ENCODE measurements around the gene FRMD7. TPM values are rescaled to one million over a fixed set of nuclear protein-coding genes. Genes with fewer than 3 reads are reported as not detected.

FRMD7 gene
- total RNA-seq, 2 experiments from 2014 or later, result not detected

DNA sequence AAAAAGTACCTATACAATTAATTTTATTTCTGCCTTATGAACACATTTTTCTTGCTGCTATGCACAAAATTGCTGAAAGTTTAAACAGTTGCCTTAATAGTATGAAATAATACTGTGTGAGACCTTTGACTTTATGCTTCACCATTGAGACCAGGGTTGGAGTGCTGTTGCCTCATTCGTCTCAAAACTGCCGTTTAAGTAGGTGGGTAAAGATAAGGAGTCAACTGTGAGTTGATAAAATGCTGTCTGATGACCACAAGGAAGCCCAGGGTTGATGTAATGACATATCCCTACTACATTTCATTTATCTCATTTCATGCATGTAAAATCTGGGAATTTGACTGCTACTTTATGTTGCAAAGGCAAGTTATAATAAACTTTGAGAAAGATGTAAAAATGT, 81.3 kb downstream of the FRMD7 start:
- Mint-ChIP-seq H3K27ac (no peak overlapping the region), H3K9me3 (no peaks in the 10 kb centered on the region), H3K4me1 (ENCODE audit: low read depth) (peaks cover 41% of the 10 kb centered on the region), H3K4me3 (no peak overlapping the region), H3K27me3 (no peaks in the 10 kb centered on the region), H3K36me3 (ENCODE audit: low read depth) (peaks cover 7% of the 10 kb centered on the region)
- ChIA-PET POLR2A (no interaction called here), CTCF (no interaction called here)
- H3K27ac ChIP-seq (ENCODE audit: low read depth in 1 of 2, low read length in 2 of 2), result no peak overlapping the region
- no peak for DNase-seq
- no peaks in the 10 kb centered on the region for H3K27me3 ChIP-seq (ENCODE audit: control insufficient read depth in 1 of 2, insufficient read depth in 2 of 2, low read length in 2 of 2)
- intact Hi-C loops (cut with DNase I, micrococcal nuclease), result no loop called here
- ATAC-seq (ENCODE audit: poor library complexity), result no peak
- no peak overlapping the region for H3K4me3 ChIP-seq (ENCODE audit: low read length)
- TF ChIP-seq, protein P1, sequence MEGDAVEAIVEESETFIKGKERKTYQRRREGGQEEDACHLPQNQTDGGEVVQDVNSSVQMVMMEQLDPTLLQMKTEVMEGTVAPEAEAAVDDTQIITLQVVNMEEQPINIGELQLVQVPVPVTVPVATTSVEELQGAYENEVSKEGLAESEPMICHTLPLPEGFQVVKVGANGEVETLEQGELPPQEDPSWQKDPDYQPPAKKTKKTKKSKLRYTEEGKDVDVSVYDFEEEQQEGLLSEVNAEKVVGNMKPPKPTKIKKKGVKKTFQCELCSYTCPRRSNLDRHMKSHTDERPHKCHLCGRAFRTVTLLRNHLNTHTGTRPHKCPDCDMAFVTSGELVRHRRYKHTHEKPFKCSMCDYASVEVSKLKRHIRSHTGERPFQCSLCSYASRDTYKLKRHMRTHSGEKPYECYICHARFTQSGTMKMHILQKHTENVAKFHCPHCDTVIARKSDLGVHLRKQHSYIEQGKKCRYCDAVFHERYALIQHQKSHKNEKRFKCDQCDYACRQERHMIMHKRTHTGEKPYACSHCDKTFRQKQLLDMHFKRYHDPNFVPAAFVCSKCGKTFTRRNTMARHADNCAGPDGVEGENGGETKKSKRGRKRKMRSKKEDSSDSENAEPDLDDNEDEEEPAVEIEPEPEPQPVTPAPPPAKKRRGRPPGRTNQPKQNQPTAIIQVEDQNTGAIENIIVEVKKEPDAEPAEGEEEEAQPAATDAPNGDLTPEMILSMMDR (IDR thresholded peaks at IDR 0.05), result no peak
- peaks cover 5% of the 10 kb centered on the region for H3K36me3 ChIP-seq (ENCODE audit: insufficient read depth, low read length)
- no peaks in the 10 kb centered on the region for H3K9me3 ChIP-seq (ENCODE audit: control insufficient read depth in 1 of 2, insufficient read depth in 1 of 2, low read length in 2 of 2)
- no peaks in the 10 kb centered on the region for H3K4me1 ChIP-seq (ENCODE audit: insufficient read depth, low read length)

DNA sequence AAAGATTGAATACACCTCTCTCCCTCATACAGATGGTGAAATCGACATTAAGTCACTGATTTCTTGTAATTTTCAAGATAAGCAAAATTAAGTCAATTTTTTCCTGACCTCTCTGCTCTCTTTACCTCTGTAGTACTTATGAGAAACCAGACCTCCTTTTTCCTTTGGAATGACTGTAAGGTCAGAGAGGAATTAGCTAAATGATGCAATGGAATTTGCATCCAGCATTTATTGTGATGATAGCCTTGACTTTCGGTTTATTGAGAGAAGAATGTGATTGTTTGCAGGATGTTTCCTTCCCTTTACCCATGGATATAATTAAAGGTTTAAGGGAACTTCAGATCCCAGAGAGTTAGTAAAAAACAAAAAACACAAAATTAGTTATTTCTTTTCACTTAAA, 82.4 kb downstream of the FRMD7 start:
- Mint-ChIP-seq H3K4me1 (ENCODE audit: low read depth) (peaks cover 52% of the 10 kb centered on the region), H3K9me3 (no peaks in the 10 kb centered on the region), H3K36me3 (ENCODE audit: low read depth) (peaks cover 7% of the 10 kb centered on the region), H3K4me3 (no peak overlapping the region), H3K27ac (no peak overlapping the region), H3K27me3 (no peaks in the 10 kb centered on the region)
- Histone ChIP-seq H3K4me3 (ENCODE audit: low read length) (no peak overlapping the region), H3K9me3 (ENCODE audit: control insufficient read depth in 1 of 2, insufficient read depth in 1 of 2, low read length in 2 of 2) (no peaks in the 10 kb centered on the region), H3K27ac (ENCODE audit: low read depth in 1 of 2, low read length in 2 of 2) (no peak overlapping the region), H3K27me3 (ENCODE audit: control insufficient read depth in 1 of 2, insufficient read depth in 2 of 2, low read length in 2 of 2) (no peaks in the 10 kb centered on the region), H3K4me1 (ENCODE audit: insufficient read depth, low read length) (no peaks in the 10 kb centered on the region), H3K36me3 (ENCODE audit: insufficient read depth, low read length) (peaks cover 5% of the 10 kb centered on the region)
- ATAC-seq (ENCODE audit: poor library complexity) (no peak), DNase-seq (no peak)
- ChIA-PET POLR2A (interaction anchor here (1.2 kb wide), 1 partner anchor 21 kb away, joined by 3 read pairs; no protein-coding TSS in a partner anchor), CTCF (no interaction called here)
- TF ChIP-seq, protein P1 (IDR thresholded peaks at IDR 0.05), result no peak
- intact Hi-C loops (cut with DNase I, micrococcal nuclease), result no loop called here

DNA sequence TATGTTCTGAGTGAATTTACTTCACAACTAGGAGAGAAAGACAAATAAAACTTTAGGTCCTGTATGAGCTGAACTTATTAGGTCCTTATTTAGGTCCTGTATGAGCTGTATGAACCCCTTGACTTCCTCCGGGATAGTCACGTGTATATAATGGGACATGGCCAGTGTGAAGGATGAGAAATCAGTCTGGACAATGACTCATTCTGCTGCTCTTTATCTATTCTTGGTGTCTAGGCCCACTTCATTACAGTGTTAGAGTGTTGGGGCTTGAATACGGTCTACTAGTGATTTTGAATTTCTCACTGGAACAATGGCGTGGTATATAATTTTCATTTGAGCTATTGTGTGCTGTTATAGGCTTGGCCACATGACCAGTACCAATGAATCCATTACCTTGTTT, 82.9 kb downstream of the FRMD7 start:
- no peak overlapping the region for H3K27ac Mint-ChIP-seq
- DNase-seq (peak in 1 of 14 experiments; percentile 11), ATAC-seq (ENCODE audit: poor library complexity) (no peak)
- intact Hi-C loops (cut with DNase I, micrococcal nuclease), result no loop called here
- POLR2A ChIA-PET, result interaction anchor here (1.2 kb wide), 1 partner anchor 21 kb away, joined by 3 read pairs; no protein-coding TSS in a partner anchor
- CTCF ChIA-PET, result no interaction called here
- peaks cover 5% of the 10 kb centered on the region for H3K36me3 Mint-ChIP-seq (ENCODE audit: low read depth)
- no peaks in the 10 kb centered on the region for H3K27me3 Mint-ChIP-seq
- H3K9me3 ChIP-seq (ENCODE audit: control insufficient read depth in 1 of 2, insufficient read depth in 1 of 2, low read length in 2 of 2), result no peaks in the 10 kb centered on the region
- H3K36me3 ChIP-seq (ENCODE audit: insufficient read depth, low read length), result peaks cover 5% of the 10 kb centered on the region
- H3K4me3 Mint-ChIP-seq, result no peak overlapping the region
- peaks cover 53% of the 10 kb centered on the region for H3K4me1 Mint-ChIP-seq (ENCODE audit: low read depth)
- H3K27ac ChIP-seq (ENCODE audit: low read depth in 1 of 2, low read length in 2 of 2), result no peak overlapping the region
- H3K4me1 ChIP-seq (ENCODE audit: insufficient read depth, low read length), result no peaks in the 10 kb centered on the region
- TF ChIP-seq, protein P1 (IDR thresholded peaks at IDR 0.05), result no peak
- no peaks in the 10 kb centered on the region for H3K27me3 ChIP-seq (ENCODE audit: control insufficient read depth in 1 of 2, insufficient read depth in 2 of 2, low read length in 2 of 2)
- no peaks in the 10 kb centered on the region for H3K9me3 Mint-ChIP-seq
- no peak overlapping the region for H3K4me3 ChIP-seq (ENCODE audit: low read length)
